Caki2 (cell line): Measurements from ENCODE around the gene LRRK1. TPM values are rescaled to one million over a fixed set of nuclear protein-coding genes. Genes with fewer than 3 reads are reported as not detected.

Experiments
- DNase-seq: peaks from one replicate; pipeline ENCODE4 v3.0.0-alpha.2; 2015; ENCODE audit warnings: low read depth
- in situ Hi-C: cut with HindIII; loops from 2 replicates; pipeline ENCODE4 v1.10.0; 2016; ENCODE audit warnings: low sequenced_read_pairs, low pct_unique_long_range_greater_than_20kb, mixed read lengths
- total RNA-seq: library from RNA; depleted of rRNA; stranded (reverse); fragments of >200 nt; shearing (Covaris generic); gene quantifications from 2 replicates; pipeline ENCODE4 v1.2.3, GENCODE V29; 2014; ENCODE audit warnings: low replicate concordance

The LRRK1 gene
- total RNA-seq, 1 experiment from 2014 or later: 9.8 TPM

- in situ Hi-C loops: no loop called here
- peak; percentile 40 for DNase-seq
Measured at GRCh38 chr15:100947760-100948429, 28.7 kb downstream of the LRRK1 start.

- in situ Hi-C loops: no loop called here
- no peak for DNase-seq
Measured at GRCh38 chr15:100948430-100948762, 29.2 kb downstream of the LRRK1 start.

GRCh38 chr15:100949691-100950090 is 30.5 kb downstream of the LRRK1 start:
- DNase-seq: no peak
- in situ Hi-C loops: no loop called here

- in situ Hi-C loops: no loop called here
- DNase-seq: no peak
Measured at GRCh38 chr15:100951965-100952364, 32.8 kb downstream of the LRRK1 start.

GRCh38 chr15:100952566-100952965 is 33.4 kb downstream of the LRRK1 start:
- no peak for DNase-seq
- in situ Hi-C loops: no loop called here

GRCh38 chr15:100958326-100959065 is 39.3 kb downstream of the LRRK1 start:
- in situ Hi-C loops: no loop called here
- DNase-seq: peak; percentile 85

- in situ Hi-C loops: no loop called here
- DNase-seq: peak; percentile 79
Measured at GRCh38 chr15:100959066-100960050, 40.2 kb downstream of the LRRK1 start.

GRCh38 chr15:100966997-100967396 is 47.8 kb downstream of the LRRK1 start:
- in situ Hi-C loops: no loop called here
- DNase-seq: peak; percentile 77

GRCh38 chr15:100968050-100968966 is 49.2 kb downstream of the LRRK1 start:
- in situ Hi-C loops: no loop called here
- DNase-seq: peak; percentile 13

GRCh38 chr15:100972975-100973350 is 53.8 kb downstream of the LRRK1 start:
- DNase-seq: no peak
- in situ Hi-C loops: no loop called here

GRCh38 chr15:100973351-100974111 is 54.4 kb downstream of the LRRK1 start:
- in situ Hi-C loops: no loop called here
- no peak for DNase-seq

GRCh38 chr15:100975043-100975442 is 55.9 kb downstream of the LRRK1 start:
- in situ Hi-C loops: no loop called here
- DNase-seq: no peak

GRCh38 chr15:100980410-100981046 is 61.4 kb downstream of the LRRK1 start:
- DNase-seq: no peak
- in situ Hi-C loops: no loop called here

- DNase-seq: no peak
- in situ Hi-C loops: no loop called here
Measured at GRCh38 chr15:100981086-100981485, 61.9 kb downstream of the LRRK1 start.

- DNase-seq: no peak
- in situ Hi-C loops: no loop called here
Measured at GRCh38 chr15:100983221-100983620, 64.1 kb downstream of the LRRK1 start.

GRCh38 chr15:100985401-100985800 is 66.2 kb downstream of the LRRK1 start:
- in situ Hi-C loops: no loop called here

More at GRCh38 chr15:100985401-100985800, 66.2 kb downstream of the LRRK1 start:
- no peak for DNase-seq
